Dermis blood vessel endothelial cell (primary cell): Measurements from ENCODE around the gene ING3. TPM values are rescaled to one million over a fixed set of nuclear protein-coding genes. Genes with fewer than 3 reads are reported as not detected.

ENCODE experiments used
- DNase-seq: peaks from one replicate; pipeline ENCODE4 v3.0.0; 2010
- total RNA-seq: library from RNA; depleted of rRNA; stranded (reverse); fragments of >200 nt; gene quantifications from 2 replicates; pipeline ENCODE4 v1.2.3, GENCODE V29; 2014

Gene ING3
- total RNA-seq, 1 donor from 2014 or later, result 35.1 TPM

DNA sequence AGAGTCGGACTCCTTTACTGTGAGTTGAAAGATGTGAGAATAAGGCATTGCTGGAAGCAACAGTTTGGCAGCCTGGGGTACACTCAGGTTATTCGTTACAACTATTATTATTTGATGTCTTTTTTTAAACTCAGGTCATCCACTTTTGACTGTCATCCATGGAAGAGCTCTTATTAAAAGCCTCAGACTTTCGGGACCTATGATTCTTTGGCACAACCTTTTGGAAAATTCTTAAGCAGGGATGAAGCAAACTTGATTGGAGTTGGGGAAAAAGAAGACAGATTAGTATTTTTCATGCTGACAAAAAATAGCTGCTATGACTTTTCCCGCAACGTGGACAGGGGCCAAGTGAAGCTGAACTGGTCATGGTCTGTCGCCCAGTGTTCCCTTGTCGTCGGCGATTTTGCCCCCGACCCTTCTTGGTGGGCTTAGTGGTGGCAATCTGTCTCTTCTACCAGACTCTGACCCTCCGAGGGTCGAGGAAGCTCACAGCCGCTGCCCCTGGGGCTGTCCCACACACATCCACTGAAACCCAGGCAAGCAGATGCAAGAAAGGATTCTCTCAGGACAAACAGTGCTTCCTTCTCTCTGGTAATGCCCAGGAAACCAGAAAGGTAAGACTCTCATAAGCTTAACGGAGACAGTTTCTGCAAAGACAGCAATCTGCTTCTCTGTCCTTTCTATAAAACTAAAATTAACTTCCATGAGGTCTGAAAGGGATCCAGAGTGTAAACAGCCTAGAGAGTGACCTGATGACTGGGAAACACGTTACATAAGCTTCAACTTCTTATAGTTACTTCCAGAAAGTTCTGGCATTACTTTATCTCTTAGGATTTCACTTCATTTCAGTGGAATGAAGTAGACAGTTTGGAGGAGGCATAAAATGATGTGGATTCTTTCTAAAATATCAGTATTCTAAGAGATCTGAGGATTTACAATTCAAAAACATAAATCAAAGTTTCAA, 39.0 kb downstream of the ING3 start:
- no peak for DNase-seq

DNA sequence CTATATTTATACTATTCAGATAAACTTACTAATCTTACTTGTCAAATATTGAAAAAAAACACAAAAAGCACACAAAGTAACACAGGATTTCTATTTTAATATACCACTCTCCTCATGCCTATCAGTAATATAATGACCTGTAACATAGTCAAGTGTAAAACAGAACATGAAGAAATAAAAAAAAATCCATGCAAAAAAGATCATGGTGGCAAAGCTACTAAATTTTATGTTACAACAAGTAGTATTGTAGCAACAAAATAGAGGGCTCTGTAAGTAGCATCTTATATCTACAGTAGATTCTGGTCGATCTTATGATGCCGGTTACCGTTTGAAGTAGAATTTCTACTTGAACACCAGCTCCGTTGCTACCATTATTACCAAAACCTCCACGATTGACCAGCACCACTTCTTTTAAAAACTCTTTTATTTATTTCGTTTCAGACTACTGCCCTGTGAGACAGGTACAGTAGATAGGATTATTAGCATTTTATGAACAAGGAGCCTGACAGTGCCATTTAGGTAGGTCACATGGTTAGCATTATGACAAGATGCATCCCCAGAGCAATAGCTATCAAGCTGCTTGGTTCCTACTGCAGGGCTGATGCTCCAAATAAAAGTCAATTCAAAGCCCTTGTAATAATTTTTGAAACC, 40.0 kb downstream of the ING3 start:
- DNase-seq, result no peak

DNA sequence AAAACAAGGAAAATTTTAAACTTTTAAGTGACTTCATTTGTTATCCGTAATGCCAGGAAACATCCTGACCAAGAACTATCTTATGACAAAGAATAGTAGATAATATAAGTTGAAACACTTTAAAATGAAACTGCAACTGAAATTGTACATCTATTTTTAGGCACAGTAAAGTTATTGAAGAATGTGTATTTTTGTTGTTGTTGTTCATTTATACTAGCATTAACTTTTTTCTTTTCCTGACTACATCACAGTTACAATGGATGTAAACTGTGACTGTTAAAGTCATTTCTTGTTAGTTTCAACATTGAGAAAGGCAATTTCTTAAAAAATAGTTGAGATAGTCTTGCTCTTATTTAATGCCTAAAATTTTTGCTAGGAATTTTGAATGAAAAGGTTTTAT, 40.6 kb downstream of the ING3 start:
- no peak for DNase-seq

DNA sequence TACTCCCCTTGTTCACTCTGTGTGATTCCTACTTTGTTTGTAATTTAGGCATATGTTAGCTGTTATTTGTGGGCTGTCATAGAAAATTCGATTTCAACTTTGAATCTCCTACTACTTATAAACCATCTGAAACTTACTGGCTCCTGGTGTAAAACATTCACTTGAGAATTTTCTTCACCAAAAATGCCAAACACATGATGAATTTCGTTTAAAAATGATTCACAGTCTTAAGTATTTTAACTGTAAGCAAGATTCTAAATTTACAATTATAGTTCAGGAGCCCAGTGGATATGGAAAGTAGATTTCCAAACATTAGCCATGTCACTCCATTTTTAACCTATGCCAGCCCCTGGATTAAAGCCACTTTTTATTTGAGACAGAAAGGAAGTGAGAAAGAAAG, 41.0 kb downstream of the ING3 start:
- DNase-seq, result no peak

DNA sequence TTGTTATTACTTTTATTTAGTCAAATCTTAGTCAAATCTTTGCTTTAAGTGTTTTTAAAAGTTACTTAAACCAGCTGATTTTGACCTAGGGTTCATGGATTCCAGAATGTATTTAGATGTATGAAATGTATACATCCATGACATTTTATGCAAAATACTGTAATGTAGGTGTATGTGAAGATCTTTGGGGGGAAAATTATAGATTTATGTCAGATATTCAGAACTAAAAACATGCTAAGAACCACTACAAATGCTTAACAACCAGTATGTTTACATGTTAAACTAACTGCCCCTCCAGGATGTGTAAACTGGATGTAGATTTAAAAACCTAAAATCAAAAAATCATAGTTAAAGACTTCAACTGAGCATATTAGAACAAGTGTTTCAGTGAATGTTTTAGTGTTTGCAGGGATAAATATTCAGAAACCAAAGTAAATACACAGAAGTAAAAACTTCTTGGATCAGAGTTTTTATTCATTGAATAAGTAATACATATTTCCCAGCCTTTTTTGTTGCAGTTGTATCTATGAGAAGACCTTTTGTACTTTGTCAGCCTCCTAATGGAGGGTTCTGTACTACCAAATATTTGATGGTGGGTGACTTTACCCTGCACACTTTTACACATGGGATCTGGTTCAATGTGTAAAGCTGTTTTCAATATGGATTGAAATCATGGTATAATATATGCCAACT, 41.8 kb downstream of the ING3 start:
- no peak for DNase-seq

DNA sequence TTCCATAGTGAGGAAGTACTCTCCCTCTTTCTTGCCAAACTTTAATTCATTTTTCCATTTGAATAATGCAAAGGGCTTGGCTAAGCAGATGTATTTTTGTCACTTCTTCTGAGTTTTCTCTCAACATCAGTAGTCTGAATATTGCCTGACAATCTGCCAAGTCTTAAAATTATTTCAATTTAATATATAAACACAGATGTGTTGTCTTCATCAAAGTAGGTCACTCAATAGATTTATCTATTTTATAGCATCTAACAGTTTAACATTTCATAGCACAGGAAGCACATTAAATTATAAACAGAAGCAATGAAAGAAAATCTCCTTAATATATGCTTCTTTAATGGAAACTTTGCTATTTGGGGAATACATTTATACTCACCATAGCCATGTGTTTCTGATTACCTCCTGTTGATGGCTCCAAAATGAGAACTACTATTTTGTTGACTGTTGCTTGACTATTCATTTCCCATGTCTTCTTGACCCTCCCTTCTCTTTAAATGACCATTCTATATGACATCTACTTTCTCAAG, 42.5 kb downstream of the ING3 start:
- no peak for DNase-seq

DNA sequence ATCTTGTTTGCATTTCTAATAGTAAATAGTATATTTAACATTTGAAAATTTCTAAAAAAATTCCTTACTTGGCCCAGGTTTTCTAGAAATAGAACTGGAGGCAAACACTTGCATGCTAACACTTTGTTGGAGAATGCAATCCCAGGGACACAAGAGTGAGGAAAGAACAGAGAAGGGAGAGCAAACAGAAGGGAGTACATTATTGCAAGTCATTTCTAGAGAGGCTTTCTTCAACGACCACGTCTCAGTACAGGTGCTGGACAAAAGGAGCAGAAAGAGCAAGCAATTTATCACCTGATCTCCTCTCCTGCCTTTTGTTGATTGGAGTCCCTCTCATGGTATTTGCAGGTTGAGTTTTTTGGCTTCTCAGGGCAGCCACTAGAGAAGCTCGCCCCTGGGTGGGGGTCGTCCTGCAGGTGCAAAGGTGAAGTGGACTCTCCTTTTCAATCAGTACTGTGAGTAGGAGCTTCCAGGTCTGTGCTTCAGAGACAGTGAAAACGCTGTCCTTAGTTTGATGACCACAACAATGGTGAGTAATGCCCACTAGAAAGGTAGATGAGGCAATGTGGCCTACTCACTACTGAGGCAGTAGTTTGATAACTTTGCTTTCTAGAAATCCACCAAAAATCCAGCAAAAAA, 43.1 kb downstream of the ING3 start:
- no peak for DNase-seq

DNA sequence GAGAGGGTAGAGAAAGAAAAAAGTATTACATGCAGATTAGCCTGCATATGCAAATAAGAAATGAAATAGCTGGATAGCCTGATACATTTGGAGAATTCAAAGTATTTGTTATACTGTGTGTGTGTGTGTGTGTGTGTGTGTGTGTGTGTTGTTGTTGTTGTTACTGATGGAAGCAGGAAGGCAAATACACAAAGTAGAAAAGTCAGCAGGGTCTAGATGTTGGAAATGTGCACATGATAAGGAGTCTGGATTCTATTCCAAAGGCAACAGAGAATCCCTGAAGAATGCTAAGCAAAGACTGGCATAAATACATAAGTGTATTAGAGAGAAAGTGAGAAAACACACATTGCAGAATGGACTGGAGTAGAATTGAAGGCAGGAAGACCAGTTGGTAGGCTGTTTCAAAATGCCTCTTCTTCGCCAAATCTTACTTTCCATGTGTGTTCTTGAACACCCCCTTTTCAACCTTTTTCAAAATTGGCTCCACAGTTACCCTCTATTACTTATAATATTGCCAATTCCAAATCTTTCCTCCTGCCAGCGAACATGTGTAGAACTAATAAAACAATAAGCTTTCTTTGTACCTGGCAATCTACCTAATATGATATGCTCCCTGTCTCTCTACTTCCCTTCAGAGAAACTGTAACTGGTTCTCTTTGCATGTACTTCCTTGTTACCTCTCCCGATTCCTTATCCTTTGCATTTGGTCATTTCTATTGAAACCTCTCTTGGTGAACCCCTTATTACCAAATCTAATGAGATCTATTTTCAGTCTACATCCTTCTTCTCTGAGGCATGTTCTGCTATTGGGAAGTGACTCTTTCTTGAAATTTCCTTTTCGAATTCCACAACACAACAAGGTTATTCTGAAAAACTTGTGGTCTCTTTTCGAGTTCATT, 44.2 kb downstream of the ING3 start:
- no peak for DNase-seq

DNA sequence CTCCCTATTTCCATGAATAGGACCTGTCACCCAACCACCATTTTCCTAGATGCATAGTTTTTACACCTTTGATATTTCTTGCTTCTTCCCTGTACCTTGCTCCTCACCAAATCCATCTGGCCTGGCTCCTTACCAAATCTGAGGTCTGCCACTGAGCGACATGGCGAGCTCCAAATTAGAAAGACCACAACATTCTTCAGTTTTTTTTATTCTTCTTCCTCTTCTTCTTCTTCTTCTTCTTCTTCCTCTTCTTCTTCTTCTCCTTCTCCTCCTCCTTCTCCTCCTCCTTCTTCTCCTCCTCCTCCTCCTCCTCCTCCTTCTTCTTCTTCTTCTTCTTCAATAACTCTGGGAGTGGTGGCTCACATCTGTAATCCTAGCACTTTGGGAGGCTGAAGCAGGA, 45.1 kb downstream of the ING3 start:
- DNase-seq, result no peak

DNA sequence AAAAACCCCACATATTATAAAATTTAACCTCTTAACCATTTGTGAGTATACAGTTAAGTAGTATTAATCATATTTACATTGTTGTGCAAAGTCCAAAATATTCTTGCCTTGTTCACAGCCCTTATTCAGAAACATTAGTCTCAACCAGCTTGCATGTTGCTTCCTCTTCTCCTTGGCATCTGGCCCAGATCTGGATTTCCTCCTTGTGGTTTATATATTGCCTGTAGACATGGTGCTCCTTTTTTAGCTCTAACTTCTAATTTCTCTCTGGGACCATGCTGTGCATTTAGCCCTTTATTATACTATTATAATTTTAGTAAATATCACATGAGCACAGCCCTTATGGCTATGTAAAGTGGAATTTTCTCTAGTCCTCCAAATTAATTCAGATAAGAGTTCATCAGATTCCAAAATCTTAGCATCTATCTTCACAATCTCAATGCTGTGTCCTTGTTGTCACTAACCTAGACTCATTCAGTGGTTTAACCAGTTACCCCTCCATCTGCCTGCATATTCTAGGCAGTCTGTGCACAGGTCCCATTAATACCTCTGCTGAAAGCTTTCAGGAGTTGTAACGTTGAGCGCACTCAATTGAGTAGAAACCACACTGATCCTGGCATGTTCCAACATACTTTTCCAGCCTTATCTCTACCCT, 45.9 kb downstream of the ING3 start:
- DNase-seq, result peak; percentile 91

DNA sequence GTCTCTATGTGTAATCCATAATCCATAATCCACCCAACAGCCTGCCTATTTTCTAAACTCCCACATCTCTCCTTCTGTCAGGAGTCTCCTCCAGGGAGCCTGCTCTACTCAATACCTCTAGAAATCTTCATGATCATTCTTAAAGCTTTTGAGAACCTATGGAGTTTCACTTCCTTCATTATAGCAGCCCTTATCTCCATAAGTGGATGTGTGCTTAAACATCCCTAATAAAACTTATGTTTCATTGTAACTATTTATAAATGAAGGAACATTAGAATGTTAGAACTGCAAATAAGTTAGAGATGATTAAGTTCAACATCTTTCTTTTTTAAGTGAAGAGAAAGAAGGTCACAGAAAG, 46.4 kb downstream of the ING3 start:
- DNase-seq, result no peak

DNA sequence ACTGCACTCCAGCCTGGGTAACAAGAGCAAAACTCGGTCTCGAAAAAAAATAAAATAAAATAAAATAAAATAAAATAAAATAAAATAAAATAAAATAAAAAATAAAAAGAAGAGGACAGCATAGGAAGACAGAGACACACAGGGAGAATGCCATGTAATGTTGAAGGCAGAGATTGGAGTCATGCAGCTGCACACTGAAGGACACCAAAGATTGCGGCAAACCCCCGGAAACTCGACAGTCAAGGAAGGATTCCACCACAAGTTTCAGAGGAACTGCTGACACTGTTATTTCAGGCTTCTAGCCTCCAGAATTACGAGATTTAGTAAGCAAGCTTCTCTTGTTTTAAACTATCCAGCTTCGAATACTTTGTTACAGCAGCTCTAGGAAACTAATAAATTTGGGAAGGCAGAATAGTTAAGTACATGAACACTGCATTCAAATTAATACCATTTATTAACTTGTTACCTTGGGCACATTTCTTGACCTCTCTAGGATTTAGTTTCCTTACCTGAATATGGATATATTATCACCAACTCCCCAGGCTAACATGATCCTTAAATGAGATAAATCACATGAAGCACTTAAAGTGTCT, 47.4 kb downstream of the ING3 start:
- DNase-seq, result no peak

DNA sequence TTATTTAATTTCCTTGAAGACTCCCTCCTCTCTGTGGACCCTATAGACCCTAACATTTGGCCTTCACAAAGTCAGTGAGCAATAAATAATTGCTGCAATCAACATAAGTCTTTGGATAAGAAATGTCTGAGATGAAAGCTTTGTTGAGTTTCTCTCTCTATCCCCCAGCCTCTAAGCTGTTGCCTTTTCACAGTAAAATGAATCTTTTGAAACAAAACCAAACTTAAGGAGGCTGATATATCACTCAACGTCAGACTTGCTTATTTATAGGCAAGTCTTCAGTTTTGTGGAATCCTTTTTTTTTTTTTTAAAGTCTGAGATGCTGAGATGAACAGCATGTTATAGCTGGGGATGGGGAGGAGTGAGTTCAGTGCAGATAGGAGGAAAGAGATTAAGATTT, 47.9 kb downstream of the ING3 start:
- no peak for DNase-seq

DNA sequence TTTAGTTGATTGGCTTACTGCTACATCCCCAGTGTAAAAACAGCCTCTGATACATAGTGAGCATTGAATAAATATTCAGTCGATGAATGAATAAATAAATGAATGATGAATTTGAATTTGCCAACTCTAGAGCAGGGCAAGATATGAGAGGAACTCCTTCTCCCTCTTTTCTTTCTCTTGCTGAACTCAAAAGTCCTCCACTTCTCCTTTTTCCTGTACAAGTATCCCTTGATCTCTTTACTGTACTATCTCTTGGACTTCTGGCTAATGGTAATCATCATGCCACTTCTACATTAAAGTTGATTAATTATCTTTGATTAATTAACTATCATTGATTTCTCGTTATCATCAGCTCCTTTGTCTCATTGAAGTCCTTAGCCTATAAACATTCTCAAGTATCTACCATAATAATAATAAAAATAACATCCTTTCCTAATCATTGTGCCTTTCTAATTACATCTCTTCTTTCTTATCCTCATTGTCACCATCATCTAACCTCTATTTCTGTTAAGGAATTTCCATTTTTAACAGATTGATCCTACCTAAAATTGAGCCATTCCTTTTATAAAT, 48.5 kb downstream of the ING3 start:
- no peak for DNase-seq

DNA sequence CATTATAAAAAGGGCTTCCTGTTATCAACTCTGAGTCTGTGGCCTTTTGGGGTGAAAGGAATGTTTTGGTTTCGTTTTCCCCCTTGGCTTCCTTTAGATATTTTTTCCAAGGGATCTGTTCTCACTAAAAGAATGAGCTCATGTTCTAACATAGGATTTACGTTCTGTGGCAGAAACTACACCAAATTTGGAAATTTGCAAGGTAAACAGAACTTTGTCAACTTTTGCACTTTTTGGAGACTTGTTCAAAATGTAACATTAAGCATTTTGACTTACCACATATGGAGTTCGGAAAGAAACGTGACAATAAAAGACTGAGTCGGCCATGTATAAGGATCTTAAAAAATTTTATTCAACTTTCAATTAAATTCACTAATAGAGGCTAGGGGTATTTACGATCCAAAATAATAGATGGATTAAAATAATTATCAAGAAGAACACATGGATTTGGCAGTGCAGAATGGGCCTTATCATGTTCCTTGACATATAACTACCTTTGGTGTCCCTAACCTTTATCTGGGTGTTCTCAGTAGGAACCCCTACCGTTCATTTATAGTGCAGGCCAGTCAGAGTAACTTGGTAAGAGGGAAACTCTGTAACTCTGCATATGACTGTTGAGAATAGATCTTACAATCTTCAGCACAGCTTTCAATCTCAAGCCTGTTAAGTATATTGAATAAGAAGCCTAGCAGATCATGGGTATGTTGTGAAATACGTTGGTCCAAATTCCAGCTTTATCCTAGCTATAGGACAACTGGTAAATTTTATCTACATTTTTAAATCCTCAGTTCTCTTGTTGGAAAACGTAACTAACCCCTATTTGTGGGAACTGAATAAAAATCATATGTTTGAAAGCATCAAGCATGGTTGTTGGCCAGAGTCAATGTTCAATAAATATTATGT, 49.8 kb downstream of the ING3 start:
- DNase-seq, result peak; percentile 63

DNA sequence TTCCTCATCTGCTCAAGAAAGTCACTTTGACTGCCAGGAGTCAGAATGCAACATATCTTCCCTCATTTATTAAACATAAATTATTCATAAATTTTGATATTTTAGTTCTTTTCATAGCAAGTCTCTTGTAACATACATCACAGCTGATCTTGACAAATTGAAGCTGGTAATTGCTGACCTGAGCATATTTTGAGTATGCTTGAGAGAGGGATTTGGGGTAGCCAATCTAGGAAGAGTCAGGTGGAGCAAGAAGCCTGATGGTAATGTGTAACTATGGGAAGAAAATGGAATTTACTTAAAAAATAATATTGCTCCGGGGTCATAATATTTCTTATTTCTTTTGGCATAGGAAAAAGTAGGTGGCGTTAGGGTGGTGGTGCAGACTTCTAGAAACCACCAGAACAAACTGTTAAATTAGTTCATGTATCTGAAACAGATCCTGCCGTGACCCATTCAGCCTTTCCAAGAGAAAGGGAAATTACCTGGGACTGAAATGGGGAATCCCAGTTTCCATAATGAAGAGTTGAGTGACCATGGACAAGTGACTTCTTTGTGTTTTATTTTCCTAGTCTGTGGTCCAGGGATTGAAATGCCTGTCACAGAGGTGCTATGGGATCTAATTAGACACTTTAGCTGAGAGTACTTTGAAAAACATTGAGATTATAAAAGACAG, 50.8 kb downstream of the ING3 start:
- DNase-seq, result no peak

DNA sequence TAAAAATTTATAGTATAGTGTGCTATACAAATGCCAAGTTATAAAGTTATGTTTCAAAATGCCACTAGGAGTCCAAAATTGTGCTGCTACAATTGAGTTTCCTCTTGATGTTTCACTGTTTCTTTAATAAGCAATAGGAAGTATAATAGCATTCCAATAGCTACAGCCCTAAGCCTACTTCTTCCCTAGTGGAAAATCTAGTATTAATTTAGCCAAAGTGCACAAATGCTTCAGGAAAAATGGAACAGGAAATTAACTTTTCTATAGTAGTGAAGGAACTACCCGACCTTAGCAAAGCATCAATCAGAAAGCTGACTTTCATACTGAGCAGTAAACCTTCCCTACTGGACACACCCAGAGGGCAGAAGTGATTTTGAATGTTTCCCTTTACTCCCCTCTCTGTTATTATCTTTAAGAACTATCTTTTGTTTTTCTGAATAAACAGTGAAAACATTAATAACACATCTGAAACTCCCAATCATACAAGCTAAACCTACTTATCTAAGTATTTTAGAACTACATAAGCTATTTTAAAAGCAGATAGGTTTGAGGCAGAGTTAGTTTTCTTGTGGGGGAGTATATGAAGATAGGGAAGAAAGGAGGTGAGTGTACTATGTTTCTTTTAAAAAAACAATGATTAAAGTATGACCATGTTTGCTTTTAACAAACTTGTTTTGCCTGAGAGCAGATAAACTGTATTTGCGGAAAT, 51.6 kb downstream of the ING3 start:
- DNase-seq, result peak; percentile 24

DNA sequence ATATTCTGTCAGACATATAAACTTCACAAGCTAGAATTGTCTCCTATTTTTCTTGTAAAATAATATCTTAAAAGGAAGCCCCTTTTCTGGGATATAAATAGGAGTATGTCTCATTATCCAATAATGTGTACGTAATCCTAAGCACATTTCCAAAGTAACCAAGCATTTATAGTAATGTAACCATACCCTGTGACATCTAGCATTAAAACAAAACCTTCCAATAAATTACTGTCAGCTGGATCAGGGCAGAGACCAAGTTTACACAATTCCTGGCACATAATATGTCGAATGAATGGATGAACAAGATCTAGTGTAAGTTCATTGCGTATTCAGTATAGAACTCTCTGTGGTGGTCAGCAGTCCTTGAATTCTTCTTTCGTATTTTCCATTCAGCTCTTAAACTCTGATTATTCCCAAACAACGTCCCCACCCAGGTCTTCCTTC, 52.2 kb downstream of the ING3 start:
- no peak for DNase-seq
